HG02943 (cell line): Measurements from ENCODE around the gene MAP4K2.
A peak's percentile ranks its signal among the peaks of the same experiment; 100 is the strongest.
"Not testable (repeated sequence)": the region's sequence is repeated elsewhere in the genome, so short reads cannot be mapped to it uniquely, and the experiment has no call there.

Experiments used
- ATAC-seq: cut with Tn5 transposase; IDR thresholded peaks from one replicate; pipeline ENCODE4 v1.9.1; 2021; ENCODE audit warnings: mild to moderate bottlenecking, low read depth, moderate library complexity; ENCODE audit not compliant: unreplicated experiment

Gene MAP4K2

DNA sequence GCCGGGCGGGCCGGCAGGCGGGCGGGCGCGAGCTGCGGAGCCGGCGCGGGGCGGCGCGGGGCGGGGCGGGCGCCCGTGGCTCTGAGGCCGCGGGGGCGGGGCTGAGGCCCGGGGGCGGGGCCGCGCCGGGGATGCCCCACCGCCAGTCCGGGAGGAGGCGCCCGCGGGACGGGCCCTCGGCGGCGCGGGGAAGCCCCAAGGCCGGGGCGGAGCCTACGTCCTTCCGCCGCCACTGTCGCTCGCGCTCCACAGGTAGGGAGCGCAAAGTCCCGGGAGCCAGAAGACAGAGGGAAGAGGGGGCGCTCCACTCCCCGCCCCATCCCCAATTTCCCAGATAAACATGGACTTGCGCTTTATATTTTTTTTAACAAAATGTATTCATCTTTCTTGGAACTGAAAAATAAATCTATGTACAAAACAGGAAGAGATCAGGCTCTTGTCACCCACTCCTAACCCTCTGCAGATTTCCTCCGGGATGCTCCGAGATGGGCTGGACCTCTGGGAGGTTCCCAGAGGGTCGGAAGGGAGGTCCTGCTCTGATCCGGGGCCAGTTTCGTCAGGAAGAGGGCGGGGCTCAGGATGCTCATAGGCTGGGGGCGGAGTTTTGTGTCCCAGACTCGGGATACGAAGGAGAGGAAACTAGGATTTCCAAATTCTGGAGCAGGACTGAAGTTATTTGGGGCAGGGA, at the start of gene MAP4K2:
Gene MAP4K2, minus strand, starts transcription at position 57 of the 688 bp plus-strand sequence. CDS start 65 bp downstream, outside the sequence.
- ATAC-seq, result no peak

DNA sequence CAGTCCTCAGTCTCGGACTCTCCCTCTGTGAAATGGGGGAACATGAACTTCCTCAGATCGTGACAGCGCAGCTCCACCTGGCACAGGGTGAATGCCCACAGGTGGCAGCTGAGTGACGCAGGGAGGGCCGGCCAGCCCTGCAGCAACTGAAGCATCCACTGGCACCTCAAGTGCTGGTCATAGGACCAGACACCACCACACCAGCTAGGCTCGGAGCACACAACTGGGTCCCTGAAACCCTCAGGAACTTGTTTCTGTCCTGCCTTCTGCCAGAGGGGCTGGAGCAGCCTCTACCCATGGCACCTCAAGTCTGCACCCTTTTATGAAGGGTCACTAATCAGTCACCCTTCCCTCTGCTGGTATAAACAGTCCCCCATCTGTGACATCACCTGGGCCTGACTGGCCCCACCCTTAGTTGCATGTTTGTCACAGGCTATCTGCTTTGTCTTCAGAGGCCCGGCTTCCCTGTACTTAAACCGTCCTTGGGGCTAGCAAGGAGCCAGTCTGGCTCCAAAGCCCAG, 48.9 kb upstream of the MAP4K2 start:
- ATAC-seq, result no peak

DNA sequence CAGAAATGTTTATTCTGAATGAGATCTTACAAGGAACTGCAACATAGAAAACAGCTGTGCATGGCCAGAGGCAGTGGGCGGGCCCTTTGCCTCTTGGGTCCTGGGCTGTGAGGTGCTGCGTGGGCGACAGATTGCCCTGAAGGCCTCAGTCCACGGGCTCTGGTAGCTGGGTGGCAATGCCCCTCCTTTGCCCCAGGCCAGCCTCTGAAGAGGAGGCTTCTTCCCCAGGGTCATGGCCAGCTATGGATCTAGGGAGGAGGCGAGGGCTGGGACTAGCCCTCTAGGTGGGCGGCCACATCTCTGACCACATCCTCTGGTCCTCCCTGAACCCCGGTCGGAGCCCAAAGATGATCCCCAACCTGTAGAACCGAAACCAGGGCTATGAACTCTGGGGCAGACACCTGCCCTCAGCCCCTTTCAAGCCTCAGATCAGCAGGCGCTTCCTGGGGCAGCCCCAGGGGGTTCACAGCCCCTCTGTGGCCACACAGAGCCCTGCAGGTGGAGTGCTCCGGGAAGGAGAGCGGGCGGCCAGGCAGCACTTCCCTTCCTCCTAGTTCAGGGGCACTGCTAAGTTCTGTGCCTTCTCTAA, 48.1 kb upstream of the MAP4K2 start:
- ATAC-seq, result peak; percentile 54

DNA sequence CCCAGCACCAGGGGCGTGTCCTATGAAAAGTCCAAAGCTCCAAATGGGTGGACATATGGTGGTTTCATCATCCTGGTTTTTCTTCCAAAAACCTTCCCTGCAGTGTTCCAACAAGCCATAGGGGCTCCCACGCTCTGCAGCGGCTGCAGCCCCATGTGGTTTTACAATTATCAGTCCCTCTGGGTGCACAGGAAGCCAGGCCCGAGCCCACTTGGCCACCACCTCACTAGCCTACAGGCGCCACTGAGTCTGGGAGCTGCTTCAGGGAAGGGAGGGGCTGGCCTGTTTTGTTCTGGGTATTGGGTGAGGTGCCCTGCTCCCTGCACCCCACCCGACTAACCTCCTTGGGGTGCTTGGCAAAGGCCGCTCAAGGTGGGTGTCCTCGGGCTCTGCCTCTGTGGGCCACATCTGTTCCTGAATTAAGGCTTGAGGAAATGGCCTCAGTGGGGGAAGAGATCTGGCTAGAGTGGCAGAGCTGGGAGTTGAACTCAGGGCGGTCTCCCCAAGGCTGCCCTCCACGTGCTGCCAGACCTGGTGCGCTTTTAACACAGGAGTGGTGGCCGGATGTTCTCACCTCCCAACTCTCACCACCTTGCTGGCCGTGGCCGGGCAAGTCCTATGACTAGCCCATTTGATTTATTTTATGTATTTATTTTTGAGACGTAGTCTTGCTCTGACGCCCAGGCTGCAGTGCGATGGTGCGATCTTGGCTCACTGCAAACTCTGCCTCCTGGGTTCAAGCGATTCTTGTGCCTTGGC, 46.8 kb upstream of the MAP4K2 start:
- no peak for ATAC-seq

DNA sequence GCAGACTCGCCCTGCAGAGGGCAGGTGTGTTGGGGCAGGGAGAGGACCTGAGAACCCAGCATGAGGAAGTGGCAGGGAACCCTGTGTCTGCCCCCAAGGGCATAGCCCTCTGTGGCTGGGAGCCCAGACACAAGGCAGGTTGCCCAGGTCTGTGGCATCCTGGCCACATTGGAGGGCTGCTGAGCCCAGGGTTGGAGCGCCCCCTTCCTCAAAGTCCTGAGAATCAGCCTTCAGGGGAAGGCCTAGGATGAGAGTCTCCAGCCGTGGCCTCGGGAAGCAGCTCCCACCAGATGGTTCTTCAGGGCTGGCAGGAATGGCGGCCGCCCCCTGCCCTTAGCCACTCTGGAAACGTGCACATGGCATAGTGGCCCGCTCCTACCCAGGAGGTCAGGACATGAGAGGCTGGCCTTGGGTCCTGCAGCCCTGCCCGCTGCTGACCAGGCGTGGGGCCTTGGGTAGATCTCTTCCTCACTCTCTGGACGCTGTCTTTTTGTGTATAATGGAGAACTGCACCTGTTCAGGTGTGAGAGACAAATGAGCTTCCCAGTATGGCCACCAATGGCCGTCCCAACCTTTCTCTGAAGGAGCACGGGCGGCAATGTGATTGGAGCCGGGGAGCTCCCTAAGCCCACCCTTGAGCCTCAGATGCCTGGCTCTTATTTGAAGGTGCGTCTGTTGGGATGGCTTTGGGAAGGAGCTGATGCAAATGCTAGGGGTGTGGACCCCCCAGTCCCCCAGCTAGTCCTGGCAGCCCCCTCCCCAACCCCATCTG, 46.0 kb upstream of the MAP4K2 start:
- no peak for ATAC-seq

DNA sequence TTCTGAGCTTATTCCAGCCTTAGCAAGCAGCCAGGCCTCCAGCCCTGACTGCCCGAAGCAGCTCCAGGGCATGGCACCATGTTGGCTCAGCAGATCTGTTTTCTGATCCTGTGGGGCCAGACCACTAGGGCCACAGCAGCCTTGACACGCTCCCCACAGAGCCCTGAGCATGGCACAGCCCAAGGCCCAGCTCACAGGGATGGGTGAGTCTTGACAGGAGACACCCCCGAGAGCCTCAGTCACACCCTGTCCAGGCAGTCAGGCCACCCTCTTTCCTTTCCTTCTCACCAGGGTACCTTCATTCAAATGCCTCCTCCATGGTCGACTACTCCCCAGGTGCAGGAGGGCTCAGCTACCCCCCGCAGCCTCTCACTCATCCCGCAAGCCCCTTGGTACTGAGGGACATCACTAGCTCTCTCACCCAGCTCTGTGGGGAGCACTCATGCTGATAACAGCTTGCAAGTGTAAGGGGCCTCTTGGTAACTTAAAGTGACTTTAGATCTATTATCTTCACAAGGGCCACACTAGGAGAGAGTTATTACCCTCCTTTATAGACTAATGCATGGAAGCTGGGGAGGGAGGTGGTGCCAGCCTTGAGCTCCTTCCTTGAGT, 45.3 kb upstream of the MAP4K2 start:
- ATAC-seq, result no peak

DNA sequence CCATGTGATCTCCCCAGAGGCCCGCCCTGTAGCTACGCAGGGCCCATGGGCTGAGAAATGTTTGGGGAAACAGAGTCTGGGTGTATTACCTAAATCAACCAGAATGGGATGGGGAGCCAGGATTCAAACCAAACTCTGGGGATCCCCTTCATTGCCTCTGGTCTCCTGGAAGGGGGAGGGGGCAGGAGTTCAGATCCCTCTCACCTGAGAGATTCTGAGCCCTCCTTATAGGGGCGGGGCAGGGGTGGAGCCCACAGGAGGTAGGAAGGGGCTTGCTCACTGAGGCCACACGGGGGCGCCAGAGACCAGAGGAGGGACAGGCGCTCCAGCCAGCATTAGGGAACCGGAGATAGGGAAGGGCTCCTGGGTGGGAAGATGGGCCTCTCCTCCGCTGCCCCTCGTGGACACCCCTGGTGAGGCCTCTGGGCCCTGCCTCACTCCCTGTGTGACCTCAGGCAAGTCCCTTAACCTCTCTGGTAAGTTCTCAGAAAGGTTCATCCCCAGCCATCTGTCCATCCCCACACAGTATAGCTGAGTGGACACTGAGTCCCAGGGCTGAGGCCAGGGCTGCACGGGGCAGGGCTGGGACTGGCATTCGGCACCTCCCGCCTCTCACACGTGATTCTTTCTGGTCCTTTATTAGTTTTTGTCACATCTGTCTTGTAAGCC, 44.1 kb upstream of the MAP4K2 start:
- ATAC-seq, result no peak

DNA sequence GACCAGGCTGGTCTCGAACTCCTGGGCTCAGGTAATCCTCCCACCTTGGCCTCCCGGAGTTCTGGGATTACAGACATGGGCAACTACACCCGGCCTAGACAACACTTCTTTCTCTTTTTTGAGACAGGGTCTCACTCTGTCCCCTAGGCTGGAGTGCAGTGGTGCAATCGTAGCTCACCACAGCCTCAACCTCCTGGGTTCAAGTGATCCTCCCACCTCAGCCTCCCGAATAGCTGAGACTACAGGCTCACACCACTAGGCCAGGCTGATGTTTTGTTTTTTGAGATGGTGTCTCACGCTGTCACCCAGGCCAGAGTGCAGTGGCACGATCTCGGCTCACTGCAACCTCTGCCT, 42.7 kb upstream of the MAP4K2 start:
- ATAC-seq, result not testable (repeated sequence)

DNA sequence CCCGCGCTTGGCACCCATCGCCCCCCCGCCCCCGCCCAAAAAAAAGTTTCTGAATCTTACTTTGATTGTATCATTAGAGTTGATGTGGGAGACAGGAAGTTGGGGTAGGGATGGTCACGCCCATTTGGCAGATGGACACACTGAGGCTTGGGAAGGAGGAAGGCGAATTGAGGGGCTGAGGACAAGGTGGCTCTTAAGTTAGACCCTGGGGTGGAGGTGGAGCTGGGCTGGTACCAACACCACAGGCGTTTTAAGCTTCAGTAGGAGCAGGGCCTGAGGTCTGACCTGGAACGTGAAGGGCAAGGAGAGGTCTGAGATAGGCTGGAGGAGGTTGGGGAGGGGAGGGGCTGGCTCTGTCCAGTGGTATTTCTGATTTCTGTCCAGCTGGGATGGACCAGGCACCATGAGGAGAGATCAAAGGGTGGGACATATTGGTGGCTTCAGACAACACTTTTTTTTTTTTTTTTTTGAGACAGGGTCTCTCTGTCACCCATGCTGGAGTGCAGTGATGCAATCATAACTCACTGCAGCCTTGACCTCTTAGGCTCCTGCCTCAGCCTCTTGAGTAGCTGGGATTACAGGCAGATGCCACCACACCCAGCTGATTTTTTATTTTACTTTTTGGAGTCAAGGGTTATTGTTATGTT, 42.2 kb upstream of the MAP4K2 start:
- ATAC-seq, result no peak

DNA sequence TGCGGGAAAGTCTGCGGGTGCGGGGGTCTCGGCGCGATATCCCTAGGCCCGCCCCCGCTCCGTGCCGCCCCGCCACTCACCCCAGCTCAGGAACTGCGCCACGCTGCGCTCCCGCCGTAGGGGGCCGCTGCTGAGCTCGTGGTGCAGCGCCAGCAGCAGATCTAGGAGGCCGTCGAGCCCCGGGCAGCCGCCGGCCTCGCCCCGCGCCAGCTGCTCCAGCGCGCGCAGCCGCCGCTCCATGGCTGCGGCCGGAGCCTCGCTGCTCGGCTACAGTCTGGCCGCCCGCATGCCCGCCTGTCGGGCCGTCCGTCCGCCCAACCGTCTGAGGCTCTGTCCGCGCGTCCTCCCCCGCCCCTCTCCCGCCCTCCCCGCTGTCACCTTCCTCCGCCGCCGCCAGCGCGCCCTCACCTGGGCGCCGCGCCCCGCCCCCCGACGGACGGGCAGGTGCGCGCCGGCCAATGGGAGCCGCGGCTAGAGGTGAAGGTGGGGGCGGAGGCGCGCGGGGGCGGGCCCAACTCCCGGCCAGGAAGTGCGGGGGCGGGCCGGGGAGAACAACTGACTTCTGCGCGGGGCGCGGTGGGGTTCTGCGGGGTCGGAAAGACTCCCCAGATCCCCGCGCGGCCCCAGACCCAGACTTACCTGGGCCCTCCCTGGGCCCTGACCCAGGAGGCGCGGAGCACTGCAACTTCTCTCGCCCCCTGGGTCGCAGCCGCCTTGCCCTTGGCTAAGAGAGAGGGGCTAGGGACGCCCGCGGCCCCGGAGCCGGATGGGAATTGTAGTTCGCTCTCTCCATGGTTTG, 41.5 kb upstream of the MAP4K2 start, which contains the start of gene CDC42BPG:
Gene CDC42BPG, minus strand, starts transcription at position 324 of the 799 bp plus-strand sequence. Its CDS starts 84 bp downstream, at position 240.
- no peak for ATAC-seq

DNA sequence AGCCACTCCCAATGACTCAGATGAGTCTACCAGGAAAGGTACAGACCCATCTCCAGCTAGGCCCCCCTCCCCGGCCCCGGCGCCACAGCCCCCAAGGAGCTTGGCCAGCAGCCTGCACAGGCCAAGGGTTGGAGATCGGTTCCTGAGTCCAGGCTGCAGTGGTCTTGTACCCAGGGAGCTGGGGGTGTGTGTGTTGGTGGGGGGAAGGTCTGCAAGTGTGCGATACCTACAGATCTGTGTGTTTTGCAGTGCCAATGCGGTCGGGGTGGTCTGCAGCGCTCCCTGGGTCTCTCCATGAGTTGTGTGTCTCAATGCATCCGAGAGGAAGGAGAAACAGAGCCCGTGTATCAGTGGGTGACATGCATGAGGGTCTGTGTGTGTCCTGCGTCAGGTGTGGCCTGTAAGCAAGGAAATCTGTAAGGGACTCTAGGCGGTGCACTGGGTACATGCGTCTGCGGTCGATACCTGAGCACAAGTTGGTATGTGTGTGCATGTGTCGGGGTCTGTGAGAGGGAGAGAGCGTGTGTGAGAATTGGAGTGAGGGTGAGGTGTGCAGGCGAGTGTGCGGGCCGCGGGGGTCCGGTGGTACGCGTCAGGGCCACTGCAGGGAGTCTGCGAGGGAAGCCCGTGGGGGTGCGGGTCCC, 40.8 kb upstream of the MAP4K2 start:
- no peak for ATAC-seq

DNA sequence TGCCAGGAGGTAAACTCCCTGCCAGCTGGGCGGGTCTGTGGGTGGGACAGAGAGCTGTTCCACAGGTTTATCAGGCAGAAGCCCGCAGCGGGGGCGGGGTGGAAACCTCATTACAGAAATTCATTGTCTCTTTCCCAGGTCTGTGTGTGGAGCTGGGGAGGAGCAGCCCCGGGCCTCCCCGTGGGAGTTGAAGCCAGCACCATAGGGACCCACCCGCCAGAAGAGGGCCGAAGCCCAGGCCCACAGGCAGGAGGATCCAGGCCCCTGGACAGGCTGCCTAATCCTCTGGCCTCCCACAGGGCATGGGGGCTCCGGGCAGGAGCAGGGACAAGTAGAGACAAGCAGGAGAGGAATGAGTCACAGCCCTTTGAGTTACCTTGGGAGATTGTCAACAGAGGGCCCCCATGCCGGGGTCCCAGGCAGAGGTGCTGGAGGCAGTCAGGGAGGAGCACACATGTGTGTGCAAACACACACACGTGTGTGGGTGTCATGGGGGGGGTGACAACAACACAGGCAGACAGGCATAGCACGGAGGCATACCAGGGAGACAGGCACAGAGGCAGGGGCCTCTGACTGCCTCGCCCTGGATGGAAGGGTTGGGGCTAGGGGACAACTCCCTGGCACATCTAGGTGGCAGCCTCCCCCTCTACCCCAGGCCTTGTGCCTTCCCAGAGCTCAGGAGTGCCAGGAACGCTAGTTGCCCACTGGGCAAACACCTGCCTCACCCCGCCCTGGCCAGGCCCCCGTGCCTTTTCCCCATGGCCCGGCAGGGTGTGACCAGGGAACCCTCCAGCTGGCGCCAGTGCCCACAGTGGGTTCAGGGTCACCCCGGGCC, 40.1 kb upstream of the MAP4K2 start:
- no peak for ATAC-seq

DNA sequence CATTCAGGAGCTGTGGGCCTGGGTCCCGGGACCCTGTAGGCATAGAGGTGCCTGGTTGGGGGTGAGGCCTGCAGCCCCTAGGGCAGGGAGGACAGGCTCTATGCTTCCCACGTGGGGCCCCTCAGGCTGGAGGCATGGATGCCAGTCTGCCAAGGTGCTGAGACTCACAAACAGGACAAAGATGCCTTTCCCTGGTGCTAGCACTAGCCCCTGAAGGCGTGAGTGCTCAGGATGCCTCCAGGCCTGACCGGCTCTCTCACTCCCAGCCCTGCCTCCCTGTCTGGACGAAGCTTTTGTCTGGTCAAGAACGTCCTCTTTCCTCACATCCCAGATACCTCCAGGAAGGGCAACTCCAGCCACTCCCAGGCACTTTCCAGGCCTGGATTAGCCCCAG, 39.3 kb upstream of the MAP4K2 start:
- no peak for ATAC-seq

DNA sequence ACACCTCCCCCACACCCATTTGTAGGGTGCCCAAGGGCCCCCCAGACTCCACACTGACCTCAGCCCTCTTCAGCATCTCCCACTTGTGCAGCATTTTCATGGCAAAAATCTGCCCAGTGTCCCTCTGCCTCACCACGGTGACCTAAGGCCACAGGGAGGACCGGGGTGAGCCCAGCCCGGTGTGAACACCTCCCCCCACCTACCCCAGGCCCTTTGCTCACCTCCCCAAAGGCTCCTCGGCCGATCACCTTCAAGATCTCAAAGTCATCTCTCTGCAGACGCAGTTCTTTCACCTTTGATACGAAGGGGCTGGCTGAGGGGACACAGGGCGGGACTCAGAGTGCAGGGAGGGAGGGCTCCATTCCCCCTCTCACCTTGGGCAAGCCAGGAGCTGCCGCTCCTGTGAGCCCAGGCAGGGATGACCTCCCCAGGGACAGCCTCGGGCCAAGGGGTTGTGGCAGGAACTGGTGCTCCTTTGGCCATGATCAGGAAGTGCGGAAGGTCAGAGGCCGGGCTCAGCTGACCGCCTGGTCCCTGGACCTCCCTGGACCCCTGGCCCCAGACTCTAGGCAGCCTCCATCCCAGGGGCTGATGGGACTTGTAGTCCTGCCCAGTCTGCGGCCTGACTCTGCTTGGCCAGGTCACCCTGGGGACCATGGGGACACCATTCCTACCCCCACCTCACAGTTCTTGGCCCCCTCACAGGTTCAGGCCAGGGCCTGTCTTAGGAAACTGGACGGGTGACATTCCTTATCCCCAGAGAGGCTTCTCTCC, 38.8 kb upstream of the MAP4K2 start:
- ATAC-seq, result no peak

DNA sequence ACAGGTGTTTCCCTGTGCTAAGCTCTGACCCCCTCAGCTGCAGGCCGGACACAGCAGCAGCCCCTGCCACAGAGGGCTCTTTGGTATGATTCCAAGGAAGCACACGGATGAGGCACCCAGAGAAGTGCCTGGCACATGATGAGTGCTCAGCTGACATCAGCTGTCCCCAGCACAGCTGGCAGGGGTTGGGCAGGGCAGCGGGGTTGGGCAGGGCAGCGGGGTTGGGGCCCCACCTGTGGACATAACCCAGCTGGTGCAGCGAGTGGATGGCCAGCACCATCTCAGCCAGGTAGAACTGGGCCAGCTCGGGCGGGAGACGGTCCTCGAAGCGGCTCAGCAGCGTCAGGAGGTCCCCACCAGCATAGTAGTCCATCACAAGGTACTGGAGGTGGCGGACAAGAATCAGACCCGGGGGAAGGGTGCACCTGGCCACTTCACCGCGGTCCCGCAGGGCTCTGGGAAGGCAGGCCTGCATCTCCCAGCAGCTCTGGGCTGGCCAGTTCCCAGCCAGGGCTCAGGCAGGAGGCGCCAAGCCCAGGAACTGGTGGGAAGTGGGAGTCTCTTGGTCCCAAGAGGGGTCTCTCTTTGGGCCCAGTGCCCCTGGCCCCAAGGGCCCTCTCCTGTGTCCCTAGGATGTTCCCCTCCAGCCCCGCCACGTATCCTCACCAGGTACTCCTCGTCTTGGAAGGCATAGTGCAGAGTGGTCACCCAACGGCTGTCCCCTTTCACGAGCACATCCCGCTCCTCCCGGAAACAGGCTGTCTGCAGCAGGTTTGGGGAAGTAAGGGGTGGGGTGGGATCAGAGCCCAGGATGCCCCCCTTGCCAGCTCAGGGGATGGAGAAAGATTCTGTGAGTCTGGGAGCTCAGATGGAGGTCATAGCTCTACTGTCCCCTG, 37.1 kb upstream of the MAP4K2 start:
- ATAC-seq, result no peak
